SK-N-SH (cell line): ENCODE data around the gene MMAA. TPM values are rescaled to one million over a fixed set of nuclear protein-coding genes. Genes with fewer than 3 reads are reported as not detected.
"Not testable (repeated sequence)": the region's sequence is repeated elsewhere in the genome, so short reads cannot be mapped to it uniquely, and the experiment has no call there.

Experiments used
- CTCF ChIA-PET: fragments of 300-600, 350-600 bp; formaldehyde crosslinking; extraction: SDS; loops from one replicate; lab custom pipeline; 2021; lab: Yijun Ruan, JAX
- POLR2A ChIA-PET: fragments of 350-600 bp; sonication (Branson Sonifier 250); formaldehyde crosslinking; extraction: SDS; loops from one replicate; lab custom pipeline; 2020; ENCODE audit warnings: antibody characterized with exemption, inconsistent platforms; lab: Yijun Ruan, JAX
- DNase-seq: peaks from one replicate; pipeline ENCODE4 v3.0.0; 2012
- H2AFZ ChIP-seq: fragments of 200-600 bp; sonication (generic); 2 replicates; pipeline ENCODE4 v1.8.1; 2016; ENCODE audit warnings: antibody characterized with exemption, mild to moderate bottlenecking, low read depth
- H3F3A ChIP-seq: fragments of 200-600 bp; sonication (generic); replicated peaks from 2 replicates; pipeline ENCODE3; 2016; ENCODE audit warnings: antibody characterized with exemption, mild to moderate bottlenecking; ENCODE audit not compliant: insufficient read depth
- H3K27ac ChIP-seq, 2 experiments: fragments of 200-500 bp in 1 of 2; fragments of 200-600 bp in 1 of 2; sonication (Bioruptor generic) in 1 of 2; sonication (generic), shearing (Covaris generic) in 1 of 2; 2 replicates each; pipeline versions ENCODE4 v1.5.1 to v1.6.1; 2014 to 2016; ENCODE audit warnings: low read depth in 2 of 2, inconsistent platforms in 1 of 2, low read length in 1 of 2, mild to moderate bottlenecking in 1 of 2, mixed read lengths in 1 of 2
- H3K27me3 ChIP-seq: fragments of 200-600 bp; sonication (generic), shearing (Covaris generic); 2 replicates; pipeline ENCODE4 v1.6.1; 2016; ENCODE audit warnings: mixed run types; ENCODE audit not compliant: insufficient read depth
- H3K36me3 ChIP-seq, 2 experiments: fragments of 200-500 bp in 1 of 2; fragments of 200-600 bp in 1 of 2; sonication (Bioruptor generic) in 1 of 2; sonication (generic) in 1 of 2; replicated peaks in 1 of 2; 2 replicates each; pipeline versions ENCODE3 to v1.5.1; 2014 to 2016; ENCODE audit warnings: low read length in 1 of 2, mild to moderate bottlenecking in 1 of 2; ENCODE audit not compliant: insufficient read depth in 2 of 2, control insufficient read depth in 1 of 2
- H3K4me1 ChIP-seq, 2 experiments: fragments of 200-500 bp in 1 of 2; fragments of 200-600 bp in 1 of 2; sonication (Bioruptor generic) in 1 of 2; sonication (generic), shearing (Covaris generic) in 1 of 2; 2 replicates each; pipeline versions ENCODE4 v1.5.1 to v1.6.1; 2014 to 2016; ENCODE audit warnings: low read depth in 1 of 2, low read length in 1 of 2, mixed run types in 1 of 2; ENCODE audit not compliant: insufficient read depth in 2 of 2, control insufficient read depth in 1 of 2
- H3K4me2 ChIP-seq: fragments of 200-600 bp; sonication (generic), shearing (Covaris generic); 2 replicates; pipeline ENCODE4 v1.6.1; 2017; ENCODE audit warnings: mixed run types
- H3K4me3 ChIP-seq, 2 experiments: fragments of 200-500 bp in 1 of 2; fragments of 200-600 bp in 1 of 2; sonication (Bioruptor generic) in 1 of 2; sonication (generic), shearing (Covaris generic) in 1 of 2; 2 replicates each; pipeline versions ENCODE4 v1.5.1 to v1.8.1; 2014 to 2016; ENCODE audit warnings: low read depth in 2 of 2, inconsistent platforms in 1 of 2, low read length in 1 of 2, mild to moderate bottlenecking in 1 of 2, mixed read lengths in 1 of 2, moderate library complexity in 1 of 2
- H3K79me2 ChIP-seq: fragments of 200-600 bp; sonication (generic); 2 replicates; pipeline ENCODE4 v1.8.1; 2017; ENCODE audit warnings: mild to moderate bottlenecking; ENCODE audit not compliant: insufficient read depth
- H3K9ac ChIP-seq: fragments of 200-600 bp; sonication (generic); 2 replicates; pipeline ENCODE4 v1.6.1; 2017; ENCODE audit warnings: mixed run types
- H3K9me2 ChIP-seq: fragments of 200-600 bp; sonication (generic); 2 replicates; pipeline ENCODE4 v1.6.1; 2017; ENCODE audit warnings: mixed run types
- H3K9me3 ChIP-seq: fragments of 200-600 bp; sonication (generic); 2 replicates; pipeline ENCODE4 v1.6.1; 2017; ENCODE audit warnings: mixed run types, mild to moderate bottlenecking, moderate library complexity
- H4K20me1 ChIP-seq: fragments of 200-600 bp; sonication (generic); 2 replicates; pipeline ENCODE4 v1.6.1; 2017; ENCODE audit warnings: mild to moderate bottlenecking, mixed run types; ENCODE audit not compliant: insufficient read depth
- FOXJ3 ChIP-seq: sonication (generic); formaldehyde crosslinking; IDR thresholded peaks from 2 replicates; pipeline ENCODE4 v1.5.1; 2020; ENCODE audit warnings: mild to moderate bottlenecking, missing genetic modification reagents
- GATA2 ChIP-seq: sonication (generic); formaldehyde crosslinking; IDR thresholded peaks from 2 replicates; pipeline ENCODE4 v1.5.0; 2020; ENCODE audit warnings: mild to moderate bottlenecking, missing genetic modification reagents
- JUND ChIP-seq: IDR thresholded peaks from 2 replicates; pipeline ENCODE4 v1.4.0; 2012
- MEF2A ChIP-seq: IDR thresholded peaks from 2 replicates; pipeline ENCODE4 v1.4.0; 2012; ENCODE audit warnings: low read depth, borderline replicate concordance
- MXI1 ChIP-seq: IDR thresholded peaks from 2 replicates; pipeline ENCODE4 v1.6.1; 2012; ENCODE audit warnings: mild to moderate bottlenecking, low read depth, low read length, improper control_type of control experiment
- NFIC ChIP-seq: IDR thresholded peaks from 2 replicates; pipeline ENCODE4 v1.4.0; 2012; ENCODE audit warnings: borderline replicate concordance
- RAD21 ChIP-seq: IDR thresholded peaks from 2 replicates; pipeline ENCODE4 v1.6.1; 2012; ENCODE audit warnings: mild to moderate bottlenecking, low read length
- RFX5 ChIP-seq: IDR thresholded peaks from 2 replicates; pipeline ENCODE4 v1.6.1; 2012; ENCODE audit warnings: mild to moderate bottlenecking, improper control_type of control experiment, low read length
- RXRA ChIP-seq: IDR thresholded peaks from 2 replicates; pipeline ENCODE4 v1.4.0; 2012; ENCODE audit warnings: low read depth, mild to moderate bottlenecking, borderline replicate concordance
- SMC3 ChIP-seq: IDR thresholded peaks from 2 replicates; pipeline ENCODE4 v1.6.1; 2012; ENCODE audit warnings: low read depth, low read length, improper control_type of control experiment
- TEAD4 ChIP-seq: IDR thresholded peaks from 2 replicates; pipeline ENCODE4 v1.4.0; 2012; ENCODE audit warnings: mild to moderate bottlenecking, borderline replicate concordance; ENCODE audit not compliant: insufficient read depth
- USF1 ChIP-seq: IDR thresholded peaks from 2 replicates; pipeline ENCODE4 v1.4.0; 2012; ENCODE audit warnings: low read depth, borderline replicate concordance
- YY1 ChIP-seq: IDR thresholded peaks from 2 replicates; pipeline ENCODE4 v1.4.0; 2012; ENCODE audit warnings: low read depth, mild to moderate bottlenecking
- WGBS: methylation state at CpG from one replicate; pipeline ENCODE4 v1.1.6; 2017; ENCODE audit warnings: low lambda C conversion rate; 5-methylcytosine and 5-hydroxymethylcytosine counted together
- polyA plus RNA-seq, 3 experiments: library from polyadenylated mRNA; depleted of rRNA; stranded (reverse); fragments of >200 nt; gene quantifications; 2 replicates each; pipeline ENCODE4 v1.2.3, GENCODE V29; 2012

Gene MMAA
- polyA plus RNA-seq, 1 of the 3 experiments (the other 2 are of a cell fraction): 2.2 TPM

GRCh38 chr4:145587088-145587754, 32.0 kb upstream of the MMAA start (continued):
- TF ChIP-seq USF1 (no peak), FOXJ3 (no peak), MXI1 (no peak)

- H2AFZ ChIP-seq, H3K4me3 ChIP-seq, H3K9ac ChIP-seq, H3F3A ChIP-seq, H3K4me1 ChIP-seq, H4K20me1 ChIP-seq, H3K27ac ChIP-seq, H3K27me3 ChIP-seq, H3K4me2 ChIP-seq, DNase-seq, H3K79me2 ChIP-seq, H3K36me3 ChIP-seq, POLR2A ChIA-PET, H3K9me3 ChIP-seq, H3K9me2 ChIP-seq: not testable (repeated sequence)
- WGBS: 8% methylated on average over 2 of the region's 2 CpGs
- CTCF ChIA-PET: interaction anchor here (1.4 kb wide), 1 partner anchor 20 kb away, joined by 4 read pairs; no protein-coding TSS in a partner anchor
Measured at GRCh38 chr4:145589381-145589780, 29.8 kb upstream of the MMAA start.

GRCh38 chr4:145589916-145590702, 29.1 kb upstream of the MMAA start:
- ChIA-PET CTCF (interaction anchor here (1.2 to 1.4 kb wide), 2 partner anchors 11 to 19 kb away, joined by 3 to 4 read pairs; no protein-coding TSS in a partner anchor), POLR2A (no interaction called here)
- whole genome bisulfite sequencing: 49% methylated on average over 3 of the region's 3 CpGs

DNA sequence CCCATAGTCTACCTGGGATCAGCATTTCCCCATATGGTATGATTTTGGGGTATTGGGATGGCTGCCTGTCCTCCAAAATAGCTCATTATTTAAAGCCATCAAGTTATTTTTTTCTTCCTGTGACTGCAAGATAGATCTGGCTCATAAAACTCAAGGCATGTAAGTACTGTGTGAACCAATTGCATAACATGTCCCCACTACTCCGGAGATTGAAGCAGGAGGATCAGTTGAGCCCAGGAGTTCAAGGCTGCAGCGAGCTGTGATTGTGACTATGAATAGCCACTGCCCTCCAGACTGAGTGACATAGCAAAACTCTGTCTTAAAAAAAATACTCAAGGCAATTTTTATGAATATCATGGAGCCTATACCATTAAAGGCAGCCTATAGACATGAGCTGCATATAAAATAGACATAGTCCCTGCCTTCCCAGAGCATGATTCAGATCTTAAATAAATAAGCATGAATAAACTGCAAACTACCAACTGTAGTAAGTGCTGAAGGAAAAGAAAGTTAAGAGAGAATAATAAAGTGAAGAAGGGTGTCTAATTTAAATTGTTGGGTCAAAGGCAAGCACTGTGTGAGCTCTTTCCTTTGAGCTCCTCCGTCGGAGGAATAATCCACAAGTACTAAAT, 16.9 kb upstream of the MMAA start:
- no peak overlapping the region for H3K27ac ChIP-seq
- H4K20me1 ChIP-seq: no peaks in the 10 kb centered on the region
- WGBS: 59% methylated on average over 4 of the region's 4 CpGs
- H2AFZ ChIP-seq: no peak overlapping the region
- H3K9me2 ChIP-seq: no peaks in the 10 kb centered on the region
- H3K9me3 ChIP-seq: peaks cover 3% of the 10 kb centered on the region; the same call in 1 of the 2 replicates
- H3K4me2 ChIP-seq: no peak overlapping the region
- no peaks in the 10 kb centered on the region for H3K79me2 ChIP-seq
- no peaks in the 10 kb centered on the region for H3K27me3 ChIP-seq
- H3K36me3 ChIP-seq: no peaks in the 10 kb centered on the region
- TF ChIP-seq RFX5: no peak
- no peak for TF ChIP-seq NFIC
- TF ChIP-seq YY1: no peak
- no peak for TF ChIP-seq JUND
- no peak for TF ChIP-seq RAD21
- TF ChIP-seq SMC3: no peak
- no peak for TF ChIP-seq FOXJ3
- TF ChIP-seq RXRA: no peak
- no peak for TF ChIP-seq MEF2A
- CTCF ChIA-PET: interaction anchor here (0.9 to 1.6 kb wide), 3 partner anchors 11 to 368 kb away, joined by 3 to 4 read pairs (median 3); no protein-coding TSS in a partner anchor
- DNase-seq: no peak
- H3K4me3 ChIP-seq: no peak overlapping the region
- no peaks in the 10 kb centered on the region for H3K4me1 ChIP-seq
- H3K9ac ChIP-seq: no peak overlapping the region
- no peaks in the 10 kb centered on the region for H3F3A ChIP-seq
- POLR2A ChIA-PET: no interaction called here

More at GRCh38 chr4:145589916-145590702, 29.1 kb upstream of the MMAA start:
- Histone ChIP-seq H3K4me1 (no peaks in the 10 kb centered on the region), H3K27ac (no peak overlapping the region), H3F3A (no peaks in the 10 kb centered on the region), H4K20me1 (no peaks in the 10 kb centered on the region), H3K9me3 (no peaks in the 10 kb centered on the region), H3K9ac (no peak overlapping the region), H3K4me2 (no peak overlapping the region), H3K4me3 (no peak overlapping the region), H3K9me2 (no peaks in the 10 kb centered on the region), H3K27me3 (no peaks in the 10 kb centered on the region), H3K79me2 (no peaks in the 10 kb centered on the region), H2AFZ (no peak overlapping the region), H3K36me3 (no peaks in the 10 kb centered on the region)
- no peak for DNase-seq
- TF ChIP-seq RFX5: no peak
- no peak for TF ChIP-seq GATA2 (CRISPR knock-in tag)
- no peak for TF ChIP-seq TEAD4
- no peak for TF ChIP-seq SMC3
